Panc1 (cell line): ENCODE data around the gene FIBCD1. TPM values are rescaled to one million over a fixed set of nuclear protein-coding genes. Genes with fewer than 3 reads are reported as not detected.

Experiments
- ATAC-seq: fragments of 200-7000 bp; cut with Tn5 transposase; 2 replicates; pipeline ENCODE4 v1.9.1; 2020; ENCODE audit warnings: mild to moderate bottlenecking, moderate library complexity
- BruUV-seq: library from RNA; stranded (reverse); fragments of 400-500 nt; replicated peaks from 2 replicates; lab custom pipeline; 2021; lab: Mats Ljungman, UMichigan
- CTCF ChIA-PET: fragments of 300-600 bp; sonication (Branson Sonifier 250); formaldehyde crosslinking; loops from one replicate; lab custom pipeline; 2022; ENCODE audit warnings: antibody characterized with exemption; lab: Charles Lee
- POLR2A ChIA-PET: fragments of 300-600 bp; sonication (Branson Sonifier 250); formaldehyde crosslinking; loops from one replicate; lab custom pipeline; 2022; ENCODE audit warnings: antibody characterized with exemption; lab: Charles Lee
- DNase-seq: peaks from one replicate; pipeline ENCODE4 v3.0.0-alpha.2; 2010; ENCODE audit warnings: low read depth, low spot score
- H3K27ac ChIP-seq: 2 replicates; pipeline ENCODE4 v1.5.1; 2011; ENCODE audit warnings: mild to moderate bottlenecking, low read length, inconsistent platforms
- H3K27me3 ChIP-seq: fragments of 200-500 bp; sonication (Bioruptor generic); 2 replicates; pipeline ENCODE4 v1.6.0; 2014; ENCODE audit warnings: low read length, inconsistent platforms; ENCODE audit not compliant: control insufficient read depth, insufficient read depth
- H3K36me3 ChIP-seq: fragments of 200-500 bp; sonication (Bioruptor generic); 2 replicates; pipeline ENCODE4 v1.5.1; 2014; ENCODE audit warnings: inconsistent platforms, mild to moderate bottlenecking, low read length, moderate library complexity; ENCODE audit not compliant: control insufficient read depth, insufficient read depth
- H3K4me1 ChIP-seq: 2 replicates; pipeline ENCODE4 v1.5.1; 2011; ENCODE audit warnings: inconsistent platforms, mild to moderate bottlenecking, low read length, moderate library complexity; ENCODE audit not compliant: control insufficient read depth, insufficient read depth
- H3K4me3 ChIP-seq, 2 experiments: 2 replicates each; pipeline ENCODE4 v1.5.1; 2011 to 2012; ENCODE audit warnings: low read depth in 2 of 2, low read length in 2 of 2, mild to moderate bottlenecking in 2 of 2, inconsistent platforms in 1 of 2, moderate library complexity in 1 of 2
- H3K9me3 ChIP-seq: fragments of 200-500 bp; sonication (Bioruptor generic); 2 replicates; pipeline ENCODE4 v1.5.1; 2014; ENCODE audit warnings: low read depth, mild to moderate bottlenecking, inconsistent platforms, low read length, moderate library complexity; ENCODE audit not compliant: control insufficient read depth, insufficient read depth
- CTCF ChIP-seq: fragments of 450-650 bp; IDR thresholded peaks from 2 replicates; pipeline ENCODE4 v1.5.1; 2017; ENCODE audit warnings: mild to moderate bottlenecking
- POLR2AphosphoS5 ChIP-seq: IDR thresholded peaks from 2 replicates; pipeline ENCODE4 v1.6.1; 2012; ENCODE audit warnings: mild to moderate bottlenecking, low read depth, low read length, moderate library complexity
- REST ChIP-seq, 2 experiments: IDR thresholded peaks; 2 replicates each; pipeline ENCODE4 v1.6.1; 2011 to 2012; ENCODE audit warnings: low read depth in 2 of 2, control low read depth in 1 of 2, low read length in 1 of 2, mild to moderate bottlenecking in 1 of 2, moderate library complexity in 1 of 2; ENCODE audit not compliant: insufficient read depth in 1 of 2
- SIN3A ChIP-seq: IDR thresholded peaks from 2 replicates; pipeline ENCODE4 v1.6.1; 2012; ENCODE audit warnings: low read depth, mild to moderate bottlenecking, low read length, moderate library complexity, borderline replicate concordance; ENCODE audit not compliant: insufficient read depth
- TCF7L2 ChIP-seq: IDR thresholded peaks from 2 replicates; pipeline ENCODE4 v1.6.1; 2011; ENCODE audit warnings: mild to moderate bottlenecking, low read depth, low read length, inconsistent platforms
- in situ Hi-C: cut with HindIII; loops from 2 replicates; pipeline ENCODE4 v1.10.0; 2016; ENCODE audit warnings: low sequenced_read_pairs, low pct_unique_long_range_greater_than_20kb
- intact Hi-C: fragments of 100-400 bp; cut with micrococcal nuclease; formaldehyde crosslinking; loops from one replicate; pipeline ENCODE4 v1.10.0; 2022; ENCODE audit not compliant: unreplicated experiment
- total RNA-seq: library from RNA; stranded (reverse); gene quantifications from one replicate; pipeline ENCODE4 v1.2.1, GENCODE V29; 2021; ENCODE audit not compliant: unreplicated experiment

The FIBCD1 gene
- total RNA-seq, 1 experiment from 2014 or later = 16.3 TPM

GRCh38 chr9:130946766-130947617 lies 7.9 kb upstream of the FIBCD1 start:
- H3K27me3 ChIP-seq = no peaks in the 10 kb centered on the region
- H3K4me1 ChIP-seq = no peaks in the 10 kb centered on the region
- POLR2A ChIA-PET = interaction anchor here (0.7 kb wide), 1 partner anchor 524 kb away, joined by 13 read pairs; no protein-coding TSS in a partner anchor
- intact Hi-C loops (loop anchor here (10.0 kb wide), 1 partner anchor 52 kb away; the partner anchor contains the start of gene QRFP), in situ Hi-C loops (no loop called here)
- CTCF ChIA-PET = no interaction called here
- TF ChIP-seq CTCF (no peak), SIN3A (no peak), POLR2AphosphoS5 (no peak), REST (IDR thresholded peaks at IDR 0.05; ENCODE audit: insufficient read depth in 1 of 2, low read depth in 2 of 2, low read length in 1 of 2) (no peak), TCF7L2 (no peak)
- H3K4me3 ChIP-seq = no peak overlapping the region
- H3K27ac ChIP-seq = no peak overlapping the region
- DNase-seq (no peak), ATAC-seq (no peak)
- BruUV-seq = no TSS peak
- no peaks in the 10 kb centered on the region for H3K9me3 ChIP-seq
- no peaks in the 10 kb centered on the region for H3K36me3 ChIP-seq

GRCh38 chr9:130945173-130945572 lies 6.1 kb upstream of the FIBCD1 start:
- Histone ChIP-seq H3K36me3 (no peaks in the 10 kb centered on the region), H3K9me3 (no peaks in the 10 kb centered on the region), H3K4me3 (no peak overlapping the region), H3K27me3 (no peaks in the 10 kb centered on the region), H3K27ac (no peak overlapping the region), H3K4me1 (no peaks in the 10 kb centered on the region; the same call in 1 of the 2 replicates)
- ChIA-PET CTCF (no interaction called here), POLR2A (no interaction called here)
- no peak for TF ChIP-seq TCF7L2
- TF ChIP-seq POLR2AphosphoS5 = no peak
- no peak for TF ChIP-seq SIN3A
- no peak for TF ChIP-seq CTCF
- TF ChIP-seq REST (IDR thresholded peaks at IDR 0.05; ENCODE audit: insufficient read depth in 1 of 2, low read depth in 2 of 2, low read length in 1 of 2) = no peak
- no TSS peak for BruUV-seq
- no peak for ATAC-seq
- intact Hi-C loops = loop anchor here (10.0 kb wide), 1 partner anchor 50 kb away; the partner anchor contains the start of gene QRFP
- DNase-seq = no peak
- in situ Hi-C loops = no loop called here
